K562 (cell line): ENCODE measurements around the gene PLPPR1. TPM values are rescaled to one million over a fixed set of nuclear protein-coding genes. Genes with fewer than 3 reads are reported as not detected.

Source experiments
- ATAC-seq: fragments of 200-7000 bp; cut with Tn5 transposase; 3 replicates; pipeline ENCODE4 v1.9.1; 2020; ENCODE audit warnings: moderate library complexity
- BruUV-seq: library from RNA; stranded (reverse); fragments of 400-500 nt; replicated peaks from 2 replicates; lab custom pipeline; 2021; lab: Mats Ljungman, UMichigan
- CTCF ChIA-PET: fragments of 300-600 bp; formaldehyde crosslinking; extraction: SDS; loops from one replicate; lab custom pipeline; 2021; ENCODE audit warnings: low intra/inter-chr PET ratio; lab: Yijun Ruan, JAX
- POLR2A ChIA-PET: fragments of 300-600, 350-650 bp; sonication (Branson Sonifier 250); formaldehyde crosslinking; extraction: SDS; loops from one replicate; lab custom pipeline; 2021; ENCODE audit warnings: antibody characterized with exemption, inconsistent platforms; lab: Yijun Ruan, JAX
- DNase-seq, 4 experiments: peaks; one replicate each; pipeline versions ENCODE4 v3.0.0 to v3.0.0-alpha.2; 2011 to 2018; ENCODE audit warnings: low spot score in 3 of 4, mixed read lengths in 3 of 4; ENCODE audit errors: extremely low read depth in 1 of 4
- FAIRE-seq: peaks from 2 replicates; lab custom pipeline; 2011; peaks lifted over from hg19 to GRCh38; lab: Jason Lieb, UNC
- H2AFZ ChIP-seq: 2 replicates; pipeline ENCODE4 v1.6.0; 2011; ENCODE audit warnings: low read depth, low read length, control low read depth, inconsistent platforms
- H3K27ac ChIP-seq: fragments of 200-600 bp; 3 replicates; pipeline ENCODE4 v1.8.0; 2011; ENCODE audit warnings: low read depth, mild to moderate bottlenecking, control low read depth, inconsistent platforms, low read length, moderate library complexity, mixed read lengths; ENCODE audit errors: extremely low read depth
- H3K27me3 ChIP-seq, 2 experiments: fragments of 300-600 bp in 1 of 2; 2 replicates in 1 of 2; 3 replicates in 1 of 2; pipeline versions ENCODE4 v1.6.0 to v1.8.0; 2011; ENCODE audit warnings: inconsistent platforms in 2 of 2, low read length in 2 of 2, mild to moderate bottlenecking in 1 of 2, mixed read lengths in 1 of 2, moderate library complexity in 1 of 2; ENCODE audit not compliant: control insufficient read depth in 2 of 2, insufficient read depth in 2 of 2
- H3K36me3 ChIP-seq: fragments of 300-600 bp; 3 replicates; pipeline ENCODE4 v1.8.0; 2011; ENCODE audit warnings: mild to moderate bottlenecking, low read length, inconsistent platforms; ENCODE audit not compliant: control insufficient read depth, insufficient read depth
- H3K4me1 ChIP-seq, 2 experiments: fragments of 200-600 bp in 1 of 2; replicated peaks in 1 of 2; 2 replicates in 1 of 2; 3 replicates in 1 of 2; pipeline versions ENCODE4 v1.5.1 to v1.8.0; 2011; ENCODE audit warnings: inconsistent platforms in 2 of 2, low read length in 2 of 2, mild to moderate bottlenecking in 1 of 2, mixed read lengths in 1 of 2, moderate library complexity in 1 of 2; ENCODE audit not compliant: control insufficient read depth in 2 of 2, insufficient read depth in 2 of 2
- H3K4me2 ChIP-seq: 2 replicates; pipeline ENCODE4 v1.6.1; 2011; ENCODE audit warnings: low read length, control low read depth, inconsistent platforms, mixed read lengths; ENCODE audit not compliant: insufficient read depth
- H3K4me3 ChIP-seq: fragments of 200-600 bp; sonication (generic), shearing (Covaris generic); 2 replicates; pipeline ENCODE4 v1.5.1; 2016; ENCODE audit warnings: control low read depth, inconsistent platforms
- H3K79me2 ChIP-seq: fragments of 200-600 bp; 3 replicates; pipeline ENCODE4 v1.8.0; 2011; ENCODE audit warnings: low read length, inconsistent platforms; ENCODE audit not compliant: control insufficient read depth, insufficient read depth
- H3K9ac ChIP-seq, 2 experiments: 2 replicates each; pipeline versions ENCODE4 v1.6.0 to v1.6.1; 2011; ENCODE audit warnings: low read depth in 2 of 2, low read length in 2 of 2, control low read depth in 1 of 2, inconsistent platforms in 1 of 2, mild to moderate bottlenecking in 1 of 2, mixed read lengths in 1 of 2; ENCODE audit not compliant: insufficient read depth in 1 of 2
- H3K9me1 ChIP-seq: one replicate; pipeline ENCODE4 v1.6.0; 2011; ENCODE audit warnings: inconsistent platforms, mild to moderate bottlenecking, low read length, moderate library complexity; ENCODE audit not compliant: control insufficient read depth, insufficient read depth
- H3K9me3 ChIP-seq: replicated peaks from 2 replicates; pipeline ENCODE4 v1.5.1; 2011; ENCODE audit warnings: low read depth, low read length, inconsistent platforms; ENCODE audit not compliant: control insufficient read depth, insufficient read depth
- H4K20me1 ChIP-seq: replicated peaks from 2 replicates; pipeline ENCODE4 v1.6.1; 2011; ENCODE audit warnings: low read length, inconsistent platforms, mixed read lengths; ENCODE audit not compliant: control insufficient read depth, insufficient read depth
- BACH1 ChIP-seq: fragments of 200-800 bp; sonication (Bioruptor generic); IDR thresholded peaks from 2 replicates; pipeline ENCODE4 v1.6.1; 2016; ENCODE audit warnings: missing genetic modification characterization, missing compliant biosample characterization
- ELF4 ChIP-seq: fragments of 450-650 bp; formaldehyde crosslinking; IDR thresholded peaks from 2 replicates; pipeline ENCODE4 v1.4.0; 2022; ENCODE audit warnings: missing genetic modification characterization
- NFE2 ChIP-seq: IDR thresholded peaks from 2 replicates; pipeline ENCODE4 v1.6.1; 2014; ENCODE audit warnings: antibody characterized with exemption, low read depth
- NR3C1 ChIP-seq: sonication (generic); formaldehyde crosslinking; IDR thresholded peaks from 2 replicates; pipeline ENCODE4 v1.8.1; 2022; ENCODE audit warnings: missing genetic modification reagents
- XRCC4 ChIP-seq: IDR thresholded peaks from one replicate; pipeline ENCODE4 v1.6.1; 2011; ENCODE audit not compliant: insufficient read depth, insufficient read length; ENCODE audit errors: extremely low read depth
- ZNF232 ChIP-seq: sonication (generic); formaldehyde crosslinking; IDR thresholded peaks from 2 replicates; pipeline ENCODE4 v1.8.0; 2022; ENCODE audit warnings: mild to moderate bottlenecking, missing genetic modification reagents
- WGBS: fragments of 100-300 bp; shearing (Covaris generic); methylation state at CpG from one replicate; pipeline ENCODE4 v1.1.6; 2016; ENCODE audit warnings: low coverage, mixed read lengths; ENCODE audit not compliant: insufficient coverage; ENCODE audit errors: missing lambda C conversion rate; 5-methylcytosine and 5-hydroxymethylcytosine counted together
- in situ Hi-C: fragments of 300-500 bp; cut with MboI; formaldehyde crosslinking; loops from 4 replicates; pipeline ENCODE4 v1.15.0; 2018; ENCODE audit warnings: inconsistent platforms, mixed read lengths
- intact Hi-C: fragments of 100-400 bp; cut with micrococcal nuclease; formaldehyde crosslinking; loops from 2 replicates; pipeline ENCODE4 v1.14.2; 2022
- polyA plus RNA-seq, 8 experiments: library from polyadenylated mRNA; depleted of rRNA in 4 of 8; stranded (reverse) in 5 of 8; unstranded in 3 of 8; fragments of >200 nt; fragmentation: Nextera tagmentation in 2 of 8; fragmentation: Illumina TruSeq in 1 of 8; extraction: Ambion mirVana in 2 of 8; extraction: Trizol in 1 of 8; gene quantifications; 2 replicates each; pipeline versions ENCODE4 v1.2.1 to v1.2.3, GENCODE V29; 2011 to 2014; ENCODE audit warnings: inconsistent platforms in 1 of 8, missing spikeins in 1 of 8
- total RNA-seq, 7 experiments: library from RNA; depleted of rRNA in 6 of 7; stranded (reverse); fragments of >200 nt in 6 of 7; fragmentation: Illumina TruSeq in 2 of 7; extraction: Trizol in 2 of 7; gene quantifications; 2 replicates each; pipeline versions ENCODE4 v1.2.1 to v1.2.3, GENCODE V29; 2011 to 2021; ENCODE audit warnings: low replicate concordance in 1 of 7
- TF ChIP-seq, protein P1 (sequence below): fragments of 450-650 bp; formaldehyde crosslinking; conservative IDR thresholded peaks from 2 replicates; pipeline ENCODE4 v1.4.0; 2022; ENCODE audit warnings: mild to moderate bottlenecking, missing genetic modification characterization
- TF ChIP-seq, protein P2 (sequence below): fragments of 200-800 bp; sonication (Bioruptor generic); IDR thresholded peaks from 2 replicates; pipeline ENCODE4 v1.6.1; 2017; ENCODE audit warnings: missing genetic modification characterization, missing compliant biosample characterization
- TF ChIP-seq, protein P3 (sequence below): fragments of 450-650 bp; IDR thresholded peaks from 2 replicates; pipeline ENCODE4 v1.6.1; 2016; ENCODE audit warnings: low read depth
- TF ChIP-seq, protein P4 (sequence below): sonication (generic); formaldehyde crosslinking; IDR thresholded peaks from 2 replicates; pipeline ENCODE4 v1.9.0; 2022; ENCODE audit warnings: mild to moderate bottlenecking, missing genetic modification reagents

The PLPPR1 gene
- total and polyA plus RNA-seq, 9 of the 15 experiments (the other 6 are each of a cell fraction or from before 2014, with no cell fraction given), result not detected

DNA sequence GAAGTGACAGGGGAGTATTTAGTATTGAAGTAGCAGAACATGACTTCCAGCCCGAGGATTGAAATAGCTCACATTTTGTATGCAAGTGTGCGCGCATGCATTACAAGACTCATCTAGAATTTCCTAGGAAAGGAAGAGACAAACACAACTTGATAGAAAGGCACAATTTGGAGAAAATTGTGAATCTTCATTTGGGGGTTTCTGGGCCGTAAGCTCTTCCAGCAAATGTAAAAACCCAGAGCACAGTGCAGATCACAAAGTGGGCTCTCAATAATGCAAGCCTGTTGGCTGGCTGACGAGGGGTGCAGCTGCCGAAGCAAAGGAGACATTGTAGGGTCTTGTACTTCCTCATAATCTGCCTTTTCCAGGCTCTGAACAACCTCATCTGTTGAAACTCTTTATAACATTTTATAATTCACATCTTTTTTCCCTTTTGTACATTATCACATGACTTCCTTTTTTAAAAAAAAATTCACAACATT lies 247.3 kb downstream of the PLPPR1 start:
- DNase-seq (no peak), ATAC-seq (no peak), FAIRE-seq (no peak)
- Histone ChIP-seq H3K27me3 (peaks cover 0 to 3% of the 10 kb centered on the region in 2 experiments; a peak in 1 of 5 replicates), H4K20me1 (no peaks in the 10 kb centered on the region), H3K9ac (no peak overlapping the region), H3K9me1 (no peaks in the 10 kb centered on the region), H2AFZ (no peak overlapping the region), H3K4me2 (no peak overlapping the region), H3K4me3 (no peak overlapping the region), H3K36me3 (no peaks in the 10 kb centered on the region), H3K27ac (no peak overlapping the region), H3K4me1 (no peaks in the 10 kb centered on the region), H3K9me3 (no peaks in the 10 kb centered on the region), H3K79me2 (no peaks in the 10 kb centered on the region)
- CTCF ChIA-PET, result no interaction called here
- POLR2A ChIA-PET, result no interaction called here
- 3% methylated on average over 6 of the region's 6 CpGs for WGBS
- TF ChIP-seq BACH1 (tag) (no peak), ELF4 (no peak), NFE2 (no peak), ZNF232 (no peak), XRCC4 (no peak), NR3C1 (CRISPR knock-in tag) (no peak)
- TF ChIP-seq, protein P1, sequence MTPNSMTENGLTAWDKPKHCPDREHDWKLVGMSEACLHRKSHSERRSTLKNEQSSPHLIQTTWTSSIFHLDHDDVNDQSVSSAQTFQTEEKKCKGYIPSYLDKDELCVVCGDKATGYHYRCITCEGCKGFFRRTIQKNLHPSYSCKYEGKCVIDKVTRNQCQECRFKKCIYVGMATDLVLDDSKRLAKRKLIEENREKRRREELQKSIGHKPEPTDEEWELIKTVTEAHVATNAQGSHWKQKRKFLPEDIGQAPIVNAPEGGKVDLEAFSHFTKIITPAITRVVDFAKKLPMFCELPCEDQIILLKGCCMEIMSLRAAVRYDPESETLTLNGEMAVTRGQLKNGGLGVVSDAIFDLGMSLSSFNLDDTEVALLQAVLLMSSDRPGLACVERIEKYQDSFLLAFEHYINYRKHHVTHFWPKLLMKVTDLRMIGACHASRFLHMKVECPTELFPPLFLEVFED (CRISPR knock-in tag), result no peak
- TF ChIP-seq, protein P2, sequence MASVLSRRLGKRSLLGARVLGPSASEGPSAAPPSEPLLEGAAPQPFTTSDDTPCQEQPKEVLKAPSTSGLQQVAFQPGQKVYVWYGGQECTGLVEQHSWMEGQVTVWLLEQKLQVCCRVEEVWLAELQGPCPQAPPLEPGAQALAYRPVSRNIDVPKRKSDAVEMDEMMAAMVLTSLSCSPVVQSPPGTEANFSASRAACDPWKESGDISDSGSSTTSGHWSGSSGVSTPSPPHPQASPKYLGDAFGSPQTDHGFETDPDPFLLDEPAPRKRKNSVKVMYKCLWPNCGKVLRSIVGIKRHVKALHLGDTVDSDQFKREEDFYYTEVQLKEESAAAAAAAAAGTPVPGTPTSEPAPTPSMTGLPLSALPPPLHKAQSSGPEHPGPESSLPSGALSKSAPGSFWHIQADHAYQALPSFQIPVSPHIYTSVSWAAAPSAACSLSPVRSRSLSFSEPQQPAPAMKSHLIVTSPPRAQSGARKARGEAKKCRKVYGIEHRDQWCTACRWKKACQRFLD (CRISPR knock-in tag), result no peak
- TF ChIP-seq, protein P3, sequence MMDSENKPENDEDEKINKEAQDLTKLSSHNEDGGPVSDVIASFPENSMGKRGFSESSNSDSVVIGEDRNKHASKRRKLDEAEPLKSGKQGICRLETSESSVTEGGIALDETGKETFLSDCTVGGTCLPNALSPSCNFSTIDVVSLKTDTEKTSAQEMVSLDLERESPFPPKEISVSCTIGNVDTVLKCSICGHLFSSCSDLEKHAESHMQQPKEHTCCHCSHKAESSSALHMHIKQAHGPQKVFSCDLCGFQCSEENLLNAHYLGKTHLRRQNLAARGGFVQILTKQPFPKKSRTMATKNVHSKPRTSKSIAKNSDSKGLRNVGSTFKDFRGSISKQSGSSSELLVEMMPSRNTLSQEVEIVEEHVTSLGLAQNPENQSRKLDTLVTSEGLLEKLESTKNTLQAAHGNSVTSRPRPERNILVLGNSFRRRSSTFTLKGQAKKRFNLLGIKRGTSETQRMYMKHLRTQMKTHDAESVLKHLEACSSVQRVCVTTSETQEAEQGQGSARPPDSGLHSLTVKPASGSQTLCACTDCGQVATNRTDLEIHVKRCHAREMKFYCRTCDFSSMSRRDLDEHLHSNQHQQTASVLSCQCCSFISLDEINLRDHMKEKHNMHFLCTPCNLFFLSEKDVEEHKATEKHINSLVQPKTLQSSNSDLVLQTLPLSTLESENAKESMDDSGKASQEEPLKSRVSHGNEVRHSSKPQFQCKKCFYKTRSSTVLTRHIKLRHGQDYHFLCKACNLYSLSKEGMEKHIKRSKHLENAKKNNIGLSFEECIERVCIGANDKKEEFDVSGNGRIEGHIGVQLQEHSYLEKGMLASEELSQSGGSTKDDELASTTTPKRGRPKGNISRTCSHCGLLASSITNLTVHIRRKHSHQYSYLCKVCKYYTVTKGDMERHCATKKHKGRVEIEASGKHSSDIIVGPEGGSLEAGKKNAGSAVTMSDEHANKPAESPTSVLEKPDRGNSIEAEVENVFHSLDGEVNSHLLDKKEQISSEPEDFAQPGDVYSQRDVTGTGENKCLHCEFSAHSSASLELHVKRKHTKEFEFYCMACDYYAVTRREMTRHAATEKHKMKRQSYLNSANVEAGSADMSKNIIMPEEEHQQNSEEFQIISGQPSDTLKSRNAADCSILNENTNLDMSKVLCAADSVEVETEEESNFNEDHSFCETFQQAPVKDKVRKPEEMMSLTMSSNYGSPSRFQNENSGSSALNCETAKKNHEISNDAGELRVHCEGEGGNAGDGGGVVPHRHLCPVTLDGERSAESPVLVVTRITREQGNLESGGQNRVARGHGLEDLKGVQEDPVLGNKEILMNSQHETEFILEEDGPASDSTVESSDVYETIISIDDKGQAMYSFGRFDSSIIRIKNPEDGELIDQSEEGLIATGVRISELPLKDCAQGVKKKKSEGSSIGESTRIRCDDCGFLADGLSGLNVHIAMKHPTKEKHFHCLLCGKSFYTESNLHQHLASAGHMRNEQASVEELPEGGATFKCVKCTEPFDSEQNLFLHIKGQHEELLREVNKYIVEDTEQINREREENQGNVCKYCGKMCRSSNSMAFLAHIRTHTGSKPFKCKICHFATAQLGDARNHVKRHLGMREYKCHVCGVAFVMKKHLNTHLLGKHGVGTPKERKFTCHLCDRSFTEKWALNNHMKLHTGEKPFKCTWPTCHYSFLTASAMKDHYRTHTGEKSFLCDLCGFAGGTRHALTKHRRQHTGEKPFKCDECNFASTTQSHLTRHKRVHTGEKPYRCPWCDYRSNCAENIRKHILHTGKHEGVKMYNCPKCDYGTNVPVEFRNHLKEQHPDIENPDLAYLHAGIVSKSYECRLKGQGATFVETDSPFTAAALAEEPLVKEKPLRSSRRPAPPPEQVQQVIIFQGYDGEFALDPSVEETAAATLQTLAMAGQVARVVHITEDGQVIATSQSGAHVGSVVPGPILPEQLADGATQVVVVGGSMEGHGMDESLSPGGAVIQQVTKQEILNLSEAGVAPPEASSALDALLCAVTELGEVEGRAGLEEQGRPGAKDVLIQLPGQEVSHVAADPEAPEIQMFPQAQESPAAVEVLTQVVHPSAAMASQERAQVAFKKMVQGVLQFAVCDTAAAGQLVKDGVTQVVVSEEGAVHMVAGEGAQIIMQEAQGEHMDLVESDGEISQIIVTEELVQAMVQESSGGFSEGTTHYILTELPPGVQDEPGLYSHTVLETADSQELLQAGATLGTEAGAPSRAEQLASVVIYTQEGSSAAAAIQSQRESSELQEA, result no peak
- TF ChIP-seq, protein P4, sequence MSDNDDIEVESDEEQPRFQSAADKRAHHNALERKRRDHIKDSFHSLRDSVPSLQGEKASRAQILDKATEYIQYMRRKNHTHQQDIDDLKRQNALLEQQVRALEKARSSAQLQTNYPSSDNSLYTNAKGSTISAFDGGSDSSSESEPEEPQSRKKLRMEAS (CRISPR knock-in tag), result no peak
- no TSS peak for BruUV-seq
- intact Hi-C loops (loop anchor here (10.0 kb wide), 1 partner anchor 59 kb away; no protein-coding TSS in a partner anchor), in situ Hi-C loops (no loop called here)
